ENCODE measurements around the gene MRNIP. TPM values are rescaled to one million over a fixed set of nuclear protein-coding genes. Genes with fewer than 3 reads are reported as not detected.

The MRNIP gene
- total RNA-seq, 1 donor from 2014 or later = 25.4 TPM

GRCh38 chr5:179864686-179865085, 6.1 kb upstream of the MRNIP start:
- no peak for ATAC-seq
- H3K9me3 ChIP-seq = no peaks in the 10 kb centered on the region
- H3K27ac ChIP-seq = no peak overlapping the region
- no peak for TF ChIP-seq CTCF (IDR thresholded peaks at IDR 0.05)
- intact Hi-C loops (cut with DNase I) = no loop called here
- H3K36me3 ChIP-seq = peaks cover 52% of the 10 kb centered on the region
- H3K27me3 ChIP-seq = no peaks in the 10 kb centered on the region
- peaks cover 1% of the 10 kb centered on the region for H3K4me1 ChIP-seq
- no peak for DNase-seq
- H3K4me3 ChIP-seq = no peak overlapping the region

GRCh38 chr5:179863449-179864085, 5.0 kb upstream of the MRNIP start:
- no peak for ATAC-seq
- Histone ChIP-seq H3K27me3 (no peaks in the 10 kb centered on the region), H3K27ac (no peak overlapping the region), H3K4me1 (peaks cover 2% of the 10 kb centered on the region), H3K4me3 (no peak overlapping the region), H3K9me3 (no peaks in the 10 kb centered on the region), H3K36me3 (peaks cover 52% of the 10 kb centered on the region)
- intact Hi-C loops (cut with DNase I) = no loop called here
- TF ChIP-seq CTCF (IDR thresholded peaks at IDR 0.05) = no peak
- no peak for DNase-seq

- DNase-seq = no peak
- no peak for TF ChIP-seq CTCF (IDR thresholded peaks at IDR 0.05)
- no peak for ATAC-seq
- intact Hi-C loops (cut with DNase I) = no loop called here
- Histone ChIP-seq H3K4me1 (peaks cover 2% of the 10 kb centered on the region), H3K27ac (no peak overlapping the region), H3K36me3 (peaks cover 51% of the 10 kb centered on the region), H3K27me3 (no peaks in the 10 kb centered on the region), H3K4me3 (no peak overlapping the region), H3K9me3 (no peaks in the 10 kb centered on the region)
Observed at GRCh38 chr5:179862891-179863290, 4.3 kb upstream of the MRNIP start.

GRCh38 chr5:179862296-179862695, 3.7 kb upstream of the MRNIP start:
- Histone ChIP-seq H3K9me3 (no peaks in the 10 kb centered on the region), H3K4me1 (peaks cover 7% of the 10 kb centered on the region), H3K27me3 (no peaks in the 10 kb centered on the region), H3K4me3 (no peak overlapping the region), H3K27ac (no peak overlapping the region), H3K36me3 (peaks cover 45% of the 10 kb centered on the region)
- DNase-seq (no peak), ATAC-seq (no peak)
- intact Hi-C loops (cut with DNase I) = no loop called here
- no peak for TF ChIP-seq CTCF (IDR thresholded peaks at IDR 0.05)

- no peak overlapping the region for H3K27ac ChIP-seq
- DNase-seq = no peak
- peaks cover 27% of the 10 kb centered on the region for H3K36me3 ChIP-seq
- H3K4me3 ChIP-seq = no peak overlapping the region
- TF ChIP-seq CTCF (IDR thresholded peaks at IDR 0.05) = no peak
- intact Hi-C loops (cut with DNase I) = no loop called here
- no peak for ATAC-seq
- no peaks in the 10 kb centered on the region for H3K27me3 ChIP-seq
- no peaks in the 10 kb centered on the region for H3K9me3 ChIP-seq
- peaks cover 10% of the 10 kb centered on the region for H3K4me1 ChIP-seq
Observed at GRCh38 chr5:179860301-179860700, 1.7 kb upstream of the MRNIP start.

- TF ChIP-seq CTCF (IDR thresholded peaks at IDR 0.05) = no peak
- Histone ChIP-seq H3K36me3 (peaks cover 12% of the 10 kb centered on the region), H3K9me3 (no peaks in the 10 kb centered on the region), H3K27me3 (no peaks in the 10 kb centered on the region), H3K27ac (peak overlapping the region; percentile 82), H3K4me1 (peaks cover 10% of the 10 kb centered on the region), H3K4me3 (peak overlapping the region; percentile 94)
- peak; percentile 75 for DNase-seq
- intact Hi-C loops (cut with DNase I) = no loop called here
- peak; percentile 57 for ATAC-seq
Observed at GRCh38 chr5:179858241-179858585, 404 bp downstream of the MRNIP start.

Data from upper lobe of right lung (tissue), 1 donor.